HG03571 (cell line): ENCODE data around the gene BCAS3.

Experiments
- ATAC-seq: cut with Tn5 transposase; IDR thresholded peaks from one replicate; pipeline ENCODE4 v1.9.1; 2021; ENCODE audit not compliant: unreplicated experiment

Gene BCAS3

GRCh38 chr17:61389670-61390478 lies 712.2 kb downstream of the BCAS3 start:
- no peak for ATAC-seq

GRCh38 chr17:61390479-61390791 lies 712.8 kb downstream of the BCAS3 start:
- ATAC-seq: no peak

- ATAC-seq: no peak
Measured at GRCh38 chr17:61391595-61392291, 714.1 kb downstream of the BCAS3 start.

GRCh38 chr17:61392679-61393078 lies 715.0 kb downstream of the BCAS3 start:
- no peak for ATAC-seq

- ATAC-seq: no peak
Measured at GRCh38 chr17:61393550-61393903, 715.9 kb downstream of the BCAS3 start.

GRCh38 chr17:61393904-61394629 lies 716.4 kb downstream of the BCAS3 start:
- ATAC-seq: no peak

- no peak for ATAC-seq
Measured at GRCh38 chr17:61394630-61395408, 717.2 kb downstream of the BCAS3 start.

- ATAC-seq: no peak
Measured at GRCh38 chr17:61395409-61395982, 717.8 kb downstream of the BCAS3 start.

GRCh38 chr17:61395983-61396585 lies 718.4 kb downstream of the BCAS3 start:
- ATAC-seq: no peak

GRCh38 chr17:61396586-61397085 lies 719.0 kb downstream of the BCAS3 start:
- ATAC-seq: no peak

- no peak for ATAC-seq
Measured at GRCh38 chr17:61397086-61397842, 719.6 kb downstream of the BCAS3 start.

GRCh38 chr17:61398721-61399130 lies 721.1 kb downstream of the BCAS3 start:
- ATAC-seq: no peak

- no peak for ATAC-seq
Measured at GRCh38 chr17:61399131-61400065, 721.7 kb downstream of the BCAS3 start, which contains the start of gene TBX2. TSS of gene TBX2 (plus strand) at chr17:61399843. CDS start at chr17:61400177, 334 bp downstream.

GRCh38 chr17:61400066-61400716 lies 722.5 kb downstream of the BCAS3 start:
- ATAC-seq: no peak

- no peak for ATAC-seq
Measured at GRCh38 chr17:61400717-61401388, 723.2 kb downstream of the BCAS3 start.

GRCh38 chr17:61401389-61402072 lies 723.9 kb downstream of the BCAS3 start:
- no peak for ATAC-seq

GRCh38 chr17:61402073-61402541 lies 724.5 kb downstream of the BCAS3 start:
- no peak for ATAC-seq
